DOHH2 (cell line): Measurements from ENCODE around the gene KLHL40.

ENCODE experiments used
- H3F3A ChIP-seq: fragments of 200-600 bp; sonication (generic), shearing (Covaris generic); 2 replicates; pipeline ENCODE4 v1.6.0; 2016; ENCODE audit warnings: antibody characterized with exemption, mild to moderate bottlenecking; ENCODE audit not compliant: control insufficient read depth, insufficient read depth
- H3K27ac ChIP-seq: fragments of 200-600 bp; sonication (generic); 2 replicates; pipeline ENCODE4 v1.5.1; 2014; ENCODE audit warnings: low read depth, mild to moderate bottlenecking, low read length, moderate library complexity
- H3K27me3 ChIP-seq: fragments of 200-600 bp; sonication (generic); 2 replicates; pipeline ENCODE4 v1.6.1; 2014; ENCODE audit warnings: mild to moderate bottlenecking, low read length, mixed read lengths; ENCODE audit not compliant: control insufficient read depth
- H3K36me3 ChIP-seq: fragments of 200-600 bp; sonication (generic); 2 replicates; pipeline ENCODE4 v1.6.1; 2014; ENCODE audit warnings: mild to moderate bottlenecking, low read length, moderate library complexity, mixed read lengths; ENCODE audit not compliant: control insufficient read depth
- H3K4me1 ChIP-seq: fragments of 200-600 bp; sonication (generic); 2 replicates; pipeline ENCODE4 v1.6.1; 2014; ENCODE audit warnings: mild to moderate bottlenecking, low read length, mixed read lengths; ENCODE audit not compliant: control insufficient read depth
- H3K4me2 ChIP-seq: fragments of 200-600 bp; sonication (generic); 2 replicates; pipeline ENCODE4 v1.6.0; 2014; ENCODE audit warnings: mild to moderate bottlenecking, low read length, moderate library complexity
- H3K4me3 ChIP-seq: fragments of 200-600 bp; sonication (generic); 2 replicates; pipeline ENCODE4 v1.5.1; 2014; ENCODE audit warnings: mild to moderate bottlenecking, low read length, mixed read lengths
- H3K79me2 ChIP-seq: fragments of 200-600 bp; sonication (generic); 2 replicates; pipeline ENCODE4 v1.6.1; 2014; ENCODE audit warnings: mild to moderate bottlenecking, low read length, mixed read lengths; ENCODE audit not compliant: control insufficient read depth
- H3K9me2 ChIP-seq: fragments of 200-600 bp; sonication (generic); replicated peaks from 2 replicates; pipeline ENCODE4 v1.6.1; 2014; ENCODE audit warnings: mild to moderate bottlenecking, low read length, mixed read lengths; ENCODE audit not compliant: control insufficient read depth
- H3K9me3 ChIP-seq: fragments of 200-600 bp; sonication (generic); 2 replicates; pipeline ENCODE4 v1.6.1; 2014; ENCODE audit warnings: antibody characterized with exemption, low read length, mixed read lengths; ENCODE audit not compliant: control insufficient read depth, insufficient read depth
- H4K20me1 ChIP-seq: fragments of 200-600 bp; sonication (generic); 2 replicates; pipeline ENCODE4 v1.6.0; 2014; ENCODE audit warnings: low read depth, mild to moderate bottlenecking, antibody characterized with exemption, low read length, moderate library complexity; ENCODE audit not compliant: control insufficient read depth, insufficient read depth
- EZH2phosphoT487 ChIP-seq: fragments of 200-600 bp; sonication (generic); IDR thresholded peaks from 2 replicates; pipeline ENCODE4 v1.6.1; 2017; ENCODE audit warnings: borderline replicate concordance, mild to moderate bottlenecking, antibody characterized with exemption, low read length, moderate library complexity, mixed read lengths
- TF ChIP-seq, protein P1 (sequence below): fragments of 200-600 bp; sonication (generic); IDR thresholded peaks from one replicate; pipeline ENCODE4 v1.5.1; 2014; ENCODE audit warnings: antibody characterized with exemption, mild to moderate bottlenecking, low read depth, low read length; ENCODE audit not compliant: poor library complexity, severe bottlenecking

Gene KLHL40

DNA sequence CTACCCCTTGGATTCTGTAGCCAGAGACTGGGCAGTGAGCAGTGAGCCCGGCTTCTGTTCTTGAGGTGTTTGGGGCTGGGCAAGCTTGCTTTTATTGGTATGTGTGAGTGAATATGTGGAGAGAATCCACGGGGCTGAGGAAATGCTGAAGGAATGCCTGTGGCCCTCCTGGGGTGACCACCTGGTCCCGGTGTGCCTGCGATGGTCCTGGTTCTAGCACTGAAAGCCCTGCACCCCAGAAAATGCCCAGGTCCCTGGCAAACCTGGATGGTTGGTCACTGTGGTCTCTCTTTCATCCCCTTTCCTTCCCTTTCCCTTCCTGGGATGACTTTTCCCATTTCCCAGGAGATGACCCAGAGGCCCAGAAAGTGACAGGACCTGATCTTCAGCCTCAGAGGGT lies 27.7 kb upstream of the KLHL40 start:
- Histone ChIP-seq H3K9me3 (no peaks in the 10 kb centered on the region), H3K9me2 (no peaks in the 10 kb centered on the region), H3K4me3 (no peak overlapping the region), H3K27ac (no peak overlapping the region), H3K4me2 (no peak overlapping the region), H4K20me1 (no peaks in the 10 kb centered on the region), H3K4me1 (peaks cover 8% of the 10 kb centered on the region), H3K36me3 (no peaks in the 10 kb centered on the region), H3K79me2 (no peaks in the 10 kb centered on the region), H3K27me3 (peaks cover 15% of the 10 kb centered on the region), H3F3A (no peaks in the 10 kb centered on the region)
- TF ChIP-seq, protein P1, sequence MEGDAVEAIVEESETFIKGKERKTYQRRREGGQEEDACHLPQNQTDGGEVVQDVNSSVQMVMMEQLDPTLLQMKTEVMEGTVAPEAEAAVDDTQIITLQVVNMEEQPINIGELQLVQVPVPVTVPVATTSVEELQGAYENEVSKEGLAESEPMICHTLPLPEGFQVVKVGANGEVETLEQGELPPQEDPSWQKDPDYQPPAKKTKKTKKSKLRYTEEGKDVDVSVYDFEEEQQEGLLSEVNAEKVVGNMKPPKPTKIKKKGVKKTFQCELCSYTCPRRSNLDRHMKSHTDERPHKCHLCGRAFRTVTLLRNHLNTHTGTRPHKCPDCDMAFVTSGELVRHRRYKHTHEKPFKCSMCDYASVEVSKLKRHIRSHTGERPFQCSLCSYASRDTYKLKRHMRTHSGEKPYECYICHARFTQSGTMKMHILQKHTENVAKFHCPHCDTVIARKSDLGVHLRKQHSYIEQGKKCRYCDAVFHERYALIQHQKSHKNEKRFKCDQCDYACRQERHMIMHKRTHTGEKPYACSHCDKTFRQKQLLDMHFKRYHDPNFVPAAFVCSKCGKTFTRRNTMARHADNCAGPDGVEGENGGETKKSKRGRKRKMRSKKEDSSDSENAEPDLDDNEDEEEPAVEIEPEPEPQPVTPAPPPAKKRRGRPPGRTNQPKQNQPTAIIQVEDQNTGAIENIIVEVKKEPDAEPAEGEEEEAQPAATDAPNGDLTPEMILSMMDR, result no peak
- TF ChIP-seq EZH2phosphoT487, result no peak

DNA sequence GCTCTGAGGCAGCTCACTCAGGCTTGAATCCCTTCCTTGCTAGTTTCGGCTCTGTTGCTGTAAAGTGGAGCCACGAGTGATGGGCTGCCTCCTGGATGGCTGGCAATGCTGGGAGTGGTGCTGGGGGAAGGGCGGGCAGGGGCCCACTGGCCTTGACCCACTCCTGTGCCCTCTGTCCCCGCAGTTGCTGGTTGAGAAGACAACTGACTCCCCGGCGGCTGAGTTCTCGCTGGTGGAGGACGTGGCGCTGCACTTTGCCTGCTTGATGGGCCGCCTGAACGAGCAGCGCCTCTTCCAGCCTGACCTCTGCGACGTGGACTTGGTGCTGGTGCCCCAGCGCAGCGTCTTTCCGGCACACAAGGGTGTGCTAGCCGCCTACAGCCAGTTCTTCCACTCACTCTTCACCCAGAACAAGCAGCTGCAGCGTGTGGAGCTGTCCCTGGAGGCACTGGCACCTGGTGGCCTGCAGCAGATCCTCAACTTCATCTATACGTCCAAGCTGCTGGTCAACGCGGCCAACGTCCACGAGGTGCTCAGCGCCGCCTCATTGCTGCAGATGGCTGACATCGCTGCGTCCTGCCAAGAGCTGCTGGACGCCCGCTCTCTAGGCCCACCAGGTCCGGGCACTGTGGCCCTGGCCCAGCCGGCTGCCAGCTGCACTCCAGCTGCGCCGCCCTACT lies 27.1 kb upstream of the KLHL40 start:
- H3K36me3 ChIP-seq, result no peaks in the 10 kb centered on the region
- H3F3A ChIP-seq, result no peaks in the 10 kb centered on the region
- no peaks in the 10 kb centered on the region for H3K79me2 ChIP-seq
- H3K9me3 ChIP-seq, result no peaks in the 10 kb centered on the region
- no peaks in the 10 kb centered on the region for H4K20me1 ChIP-seq
- no peak overlapping the region for H3K4me2 ChIP-seq
- H3K4me3 ChIP-seq, result no peak overlapping the region
- H3K9me2 ChIP-seq, result no peaks in the 10 kb centered on the region
- peaks cover 15% of the 10 kb centered on the region for H3K27me3 ChIP-seq
- H3K27ac ChIP-seq, result no peak overlapping the region
- no peak for TF ChIP-seq EZH2phosphoT487
- TF ChIP-seq, protein P1, result no peak
- peaks cover 3% of the 10 kb centered on the region for H3K4me1 ChIP-seq

DNA sequence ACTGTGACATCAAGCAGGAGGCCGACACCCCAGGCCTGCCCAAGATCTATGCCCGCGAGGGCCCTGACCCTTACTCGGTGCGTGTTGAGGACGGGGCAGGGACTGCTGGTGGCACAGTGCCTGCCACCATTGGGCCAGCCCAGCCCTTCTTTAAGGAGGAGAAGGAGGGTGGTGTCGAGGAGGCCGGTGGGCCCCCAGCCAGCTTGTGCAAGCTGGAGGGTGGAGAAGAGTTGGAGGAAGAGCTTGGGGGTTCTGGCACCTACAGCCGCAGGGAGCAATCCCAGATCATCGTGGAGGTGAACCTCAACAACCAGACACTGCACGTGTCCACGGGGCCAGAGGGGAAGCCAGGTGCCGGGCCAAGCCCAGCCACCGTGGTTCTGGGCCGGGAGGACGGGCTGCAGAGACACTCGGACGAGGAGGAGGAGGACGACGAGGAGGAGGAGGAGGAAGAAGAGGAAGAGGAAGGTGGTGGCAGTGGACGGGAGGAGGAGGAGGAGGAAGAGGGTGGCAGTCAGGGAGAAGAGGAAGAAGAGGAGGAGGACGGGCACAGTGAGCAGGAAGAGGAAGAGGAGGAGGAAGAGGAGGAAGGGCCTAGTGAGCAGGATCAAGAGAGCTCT lies 26.5 kb upstream of the KLHL40 start:
- no peaks in the 10 kb centered on the region for H4K20me1 ChIP-seq
- no peak overlapping the region for H3K27ac ChIP-seq
- H3K36me3 ChIP-seq, result no peaks in the 10 kb centered on the region
- no peaks in the 10 kb centered on the region for H3F3A ChIP-seq
- no peaks in the 10 kb centered on the region for H3K9me2 ChIP-seq
- TF ChIP-seq EZH2phosphoT487, result no peak
- TF ChIP-seq, protein P1, result no peak
- no peak overlapping the region for H3K4me3 ChIP-seq
- no peaks in the 10 kb centered on the region for H3K79me2 ChIP-seq
- peaks cover 6% of the 10 kb centered on the region for H3K4me1 ChIP-seq
- no peaks in the 10 kb centered on the region for H3K9me3 ChIP-seq
- H3K4me2 ChIP-seq, result no peak overlapping the region
- peaks cover 11% of the 10 kb centered on the region for H3K27me3 ChIP-seq
